GM19035 (cell line): ENCODE results near the gene RPS6KA1.
"Not testable (repeated sequence)": the region's sequence is repeated elsewhere in the genome, so short reads cannot be mapped to it uniquely, and the experiment has no call there.

Experiments used
- ATAC-seq: cut with Tn5 transposase; IDR thresholded peaks from one replicate; pipeline ENCODE4 v1.9.1; 2021; ENCODE audit not compliant: unreplicated experiment

Gene RPS6KA1

DNA sequence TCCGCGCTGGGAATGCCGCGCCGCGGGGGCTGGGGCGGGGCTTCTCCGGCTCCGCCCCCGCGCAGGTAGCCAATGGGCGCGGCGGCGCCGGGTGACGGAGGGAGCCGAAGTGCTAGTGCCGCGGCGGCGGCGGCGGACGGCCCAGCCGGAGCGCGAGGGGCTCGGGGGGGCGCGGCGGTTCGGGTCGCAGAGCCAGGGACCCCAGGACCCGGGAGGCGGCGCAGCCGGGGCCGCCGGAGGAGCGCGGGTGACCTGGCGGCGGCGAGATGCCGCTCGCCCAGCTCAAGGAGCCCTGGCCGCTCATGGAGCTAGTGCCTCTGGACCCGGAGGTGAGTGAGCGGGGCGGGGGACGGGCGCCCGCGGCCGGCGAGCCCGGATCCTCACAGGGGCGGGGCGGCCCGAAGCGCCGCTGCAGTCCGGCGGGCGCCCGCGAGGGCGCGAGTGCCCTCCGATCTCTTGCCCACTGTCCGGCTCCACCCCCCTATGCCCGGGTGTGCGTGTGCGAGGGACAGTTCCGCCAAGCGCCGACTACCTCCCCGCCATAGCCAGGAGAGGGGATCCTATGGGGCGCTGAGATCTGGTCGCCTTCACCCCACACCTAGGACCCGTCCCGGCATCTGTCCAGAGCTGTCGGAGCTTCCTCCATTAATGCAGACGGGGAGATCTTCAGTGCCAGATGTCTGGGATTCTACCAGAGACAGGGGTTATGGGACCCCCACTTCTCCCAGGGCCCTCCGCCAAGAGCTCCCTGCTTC is at the start of gene RPS6KA1:
Gene RPS6KA1 (plus strand): TSS at position 107 of the 755 bp plus-strand sequence. CDS start 160 bp downstream, at position 267.
- ATAC-seq: peak; percentile 86

DNA sequence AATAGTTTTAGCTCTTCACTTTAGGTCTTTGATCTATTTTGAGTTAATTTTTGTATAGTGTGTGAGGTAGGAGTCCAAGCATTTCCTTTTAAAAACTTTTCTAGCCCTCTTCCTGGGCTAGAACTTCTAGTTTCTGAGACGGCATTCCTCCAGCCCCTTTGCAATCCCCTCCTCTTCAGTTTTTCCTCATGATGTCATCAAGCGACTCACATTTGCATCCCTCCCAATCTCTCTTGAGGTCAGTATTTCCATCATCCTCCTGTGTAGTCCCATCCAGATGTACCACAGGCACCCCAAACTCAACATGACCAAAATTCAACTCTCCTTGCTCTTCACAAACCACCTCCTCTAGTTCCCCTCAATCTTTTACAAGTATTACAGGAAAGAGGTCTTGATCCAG is 46.6 kb upstream of the RPS6KA1 start:
- ATAC-seq: no peak

DNA sequence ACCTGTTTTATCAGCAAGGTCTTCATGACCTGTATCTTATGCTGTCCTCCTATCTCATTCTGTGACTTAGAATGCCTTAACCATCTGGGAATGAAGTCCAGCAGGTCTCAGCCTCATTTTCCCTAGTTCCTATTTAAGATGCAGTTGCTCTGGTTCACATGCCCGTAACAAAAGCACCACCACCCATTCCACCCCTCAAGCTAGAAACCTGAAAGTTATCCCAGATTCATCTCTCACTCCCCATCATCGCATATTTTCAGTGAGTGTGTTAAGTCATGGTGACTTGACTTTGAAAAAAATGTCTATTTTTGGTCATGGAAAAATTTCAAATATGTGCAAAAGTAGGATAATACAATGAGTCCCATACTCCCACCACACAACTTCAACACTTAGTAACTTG is 45.6 kb upstream of the RPS6KA1 start:
- no peak for ATAC-seq

DNA sequence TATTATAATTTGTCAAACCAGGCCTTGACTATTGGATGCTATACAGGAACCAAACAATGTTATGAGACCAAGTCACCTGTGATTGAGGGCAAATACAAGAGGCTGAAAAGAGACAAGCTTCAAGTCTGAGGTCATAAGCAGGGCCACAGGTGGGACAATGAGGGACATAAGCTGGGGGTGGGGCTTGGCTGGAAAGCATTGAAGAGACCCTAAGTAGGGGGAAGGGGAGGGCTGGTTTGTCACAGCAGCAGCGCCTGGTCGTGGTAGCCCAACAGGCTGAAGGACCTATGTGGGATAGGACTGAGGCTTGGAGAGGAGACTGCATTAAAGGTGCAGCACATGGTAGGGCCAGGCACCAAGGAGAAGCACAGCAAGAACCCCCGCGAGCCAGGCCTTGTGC is 39.4 kb upstream of the RPS6KA1 start:
- ATAC-seq: no peak

DNA sequence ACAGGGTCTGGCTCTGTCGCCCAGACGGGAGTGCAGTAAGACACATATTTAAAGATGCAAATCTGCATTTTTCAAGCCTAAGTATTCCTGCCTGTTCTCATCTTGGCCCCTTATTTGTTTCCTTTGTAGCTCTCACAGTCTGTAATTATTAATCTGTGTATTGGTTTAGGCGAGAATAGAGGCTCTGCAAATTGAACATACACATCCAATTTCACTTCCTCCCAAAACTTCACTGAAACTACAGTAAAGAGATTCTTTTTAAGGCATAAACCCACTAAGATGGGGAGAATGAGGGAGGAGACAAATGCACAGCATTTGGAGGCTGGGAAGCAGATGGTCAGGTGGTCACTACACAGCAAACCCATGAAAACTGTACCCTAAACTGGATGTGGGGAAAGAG is 36.3 kb upstream of the RPS6KA1 start:
- no peak for ATAC-seq

DNA sequence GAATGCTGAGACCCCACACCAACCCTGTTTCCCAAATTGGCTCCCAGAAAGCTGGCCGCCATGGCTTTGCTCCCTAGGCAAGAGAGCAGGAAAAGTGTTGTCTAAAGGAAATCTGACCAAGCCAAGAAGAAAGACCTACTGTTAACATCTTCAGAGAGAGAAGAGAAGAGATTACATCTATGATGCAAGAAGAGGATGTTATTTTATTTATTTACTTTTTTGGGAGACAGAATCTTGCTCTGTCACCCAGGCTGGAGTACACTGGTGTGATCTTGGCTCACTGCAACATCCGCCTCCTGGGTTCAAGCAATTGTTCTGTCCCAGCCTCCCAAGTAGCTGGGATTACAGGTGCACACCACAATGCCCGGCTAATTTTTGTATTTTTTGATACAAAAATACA is 35.6 kb upstream of the RPS6KA1 start:
- ATAC-seq: no peak

DNA sequence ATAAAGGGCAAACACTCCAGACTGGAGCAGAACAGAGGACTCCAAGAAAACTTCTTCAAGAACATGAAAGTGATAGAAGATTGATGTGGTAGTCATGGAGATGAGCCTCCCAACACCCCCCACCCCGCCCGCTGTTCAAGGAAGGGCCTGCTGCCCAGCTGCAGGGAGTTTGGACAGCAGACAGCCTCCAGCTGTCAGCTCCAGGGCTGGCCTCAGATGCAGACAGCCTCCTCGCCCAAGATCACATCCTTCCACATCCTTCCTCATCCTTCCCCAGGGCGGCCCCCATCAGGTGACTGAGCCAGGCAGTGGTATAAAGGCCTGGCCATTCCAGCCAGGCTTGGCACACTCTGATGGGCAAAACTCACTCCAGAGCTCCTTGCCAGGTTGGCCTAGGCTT is 32.7 kb upstream of the RPS6KA1 start:
- no peak for ATAC-seq

DNA sequence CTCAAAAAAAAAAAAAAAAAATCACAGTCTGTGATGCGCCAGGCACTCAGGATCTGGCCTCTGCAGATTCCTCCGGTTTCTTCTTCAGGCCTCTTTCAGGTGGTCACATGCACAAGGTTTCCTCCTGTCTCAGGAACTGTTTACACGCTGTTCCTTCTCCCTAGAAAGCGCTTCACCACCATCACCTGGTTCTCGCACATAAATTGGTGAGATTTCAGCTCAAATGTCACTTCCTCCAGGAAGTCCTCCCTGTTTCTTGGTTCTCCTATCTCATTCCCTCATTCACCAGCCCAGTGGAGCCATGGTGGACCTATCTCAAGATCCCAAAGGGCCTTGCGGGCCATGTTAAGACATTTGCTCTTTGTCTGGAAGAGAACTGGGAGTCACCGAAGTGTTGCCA is 30.7 kb upstream of the RPS6KA1 start:
- ATAC-seq: no peak

DNA sequence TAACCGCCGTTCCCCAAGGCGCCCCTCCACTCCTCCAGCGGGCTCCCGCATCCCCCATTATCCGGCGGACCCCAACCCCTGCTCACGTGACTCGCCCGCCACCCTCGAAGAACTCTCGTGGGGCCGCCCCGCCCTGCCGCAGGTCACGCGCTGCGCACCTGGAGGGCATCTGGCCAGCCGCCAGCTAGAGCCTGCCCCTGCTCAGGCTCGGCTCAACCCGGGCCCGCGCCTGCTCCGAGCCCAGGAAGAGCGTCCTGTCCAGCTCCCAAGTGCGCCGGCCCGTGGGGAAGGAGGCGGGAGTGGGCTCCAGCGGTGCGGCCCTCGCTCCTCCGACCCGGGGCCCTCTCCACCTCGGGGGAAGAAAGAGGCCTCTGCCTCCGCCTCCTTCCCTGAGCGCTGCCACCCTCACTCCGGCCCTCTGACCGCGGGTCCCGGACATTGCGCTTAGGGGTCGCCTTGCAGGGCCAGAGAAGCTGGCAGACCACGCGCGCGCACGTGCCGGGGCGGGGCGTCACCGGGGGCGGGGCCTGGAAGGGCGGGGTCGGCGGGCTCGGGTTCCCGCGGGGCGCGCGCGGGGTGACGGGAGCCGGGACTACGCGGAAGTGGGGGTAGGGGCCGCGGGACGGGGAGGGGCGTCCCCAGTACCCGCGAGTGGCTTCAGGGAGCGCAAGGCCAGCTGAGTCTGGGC is 28.9 kb upstream of the RPS6KA1 start:
- ATAC-seq: peak; percentile 61

DNA sequence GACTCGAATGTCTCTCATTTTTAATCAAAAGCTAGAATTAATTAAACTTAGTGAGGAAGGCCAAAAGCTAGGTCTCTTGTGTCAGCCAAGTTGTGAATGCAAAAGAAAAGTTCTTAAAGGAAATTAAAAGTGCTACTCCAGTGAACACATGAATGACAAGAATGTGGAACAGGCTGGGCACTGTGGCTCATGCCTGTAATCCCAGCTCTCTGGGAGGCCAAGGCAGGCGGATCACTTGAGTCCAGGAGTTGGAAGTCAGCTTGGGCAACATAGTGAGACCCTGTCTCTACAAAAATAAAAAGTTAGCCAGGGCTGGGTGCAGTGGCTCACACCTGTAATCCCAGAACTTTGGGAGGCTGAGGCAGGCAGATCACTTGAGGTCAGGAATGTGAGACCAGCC is 18.9 kb upstream of the RPS6KA1 start:
- not testable (repeated sequence) for ATAC-seq

DNA sequence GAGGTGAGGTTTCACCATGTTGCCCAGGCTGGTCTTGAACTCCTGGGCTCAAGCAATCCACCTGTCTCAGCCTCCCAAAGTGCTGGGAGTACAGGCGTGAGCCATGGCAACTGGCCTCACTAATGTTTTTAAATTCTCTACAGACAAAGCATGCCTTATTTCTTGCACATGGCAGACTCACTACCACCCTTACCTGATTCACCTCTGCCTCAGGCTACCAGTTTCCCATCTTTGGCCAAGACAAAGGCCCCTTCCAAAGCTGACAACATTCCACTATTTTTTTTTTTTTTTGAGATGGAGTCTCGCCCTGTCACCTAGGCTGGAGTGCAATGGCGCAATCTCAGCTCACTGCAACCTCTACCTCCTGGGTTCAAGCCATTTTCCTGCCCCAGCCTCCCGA is 13.7 kb upstream of the RPS6KA1 start:
- ATAC-seq: not testable (repeated sequence)

DNA sequence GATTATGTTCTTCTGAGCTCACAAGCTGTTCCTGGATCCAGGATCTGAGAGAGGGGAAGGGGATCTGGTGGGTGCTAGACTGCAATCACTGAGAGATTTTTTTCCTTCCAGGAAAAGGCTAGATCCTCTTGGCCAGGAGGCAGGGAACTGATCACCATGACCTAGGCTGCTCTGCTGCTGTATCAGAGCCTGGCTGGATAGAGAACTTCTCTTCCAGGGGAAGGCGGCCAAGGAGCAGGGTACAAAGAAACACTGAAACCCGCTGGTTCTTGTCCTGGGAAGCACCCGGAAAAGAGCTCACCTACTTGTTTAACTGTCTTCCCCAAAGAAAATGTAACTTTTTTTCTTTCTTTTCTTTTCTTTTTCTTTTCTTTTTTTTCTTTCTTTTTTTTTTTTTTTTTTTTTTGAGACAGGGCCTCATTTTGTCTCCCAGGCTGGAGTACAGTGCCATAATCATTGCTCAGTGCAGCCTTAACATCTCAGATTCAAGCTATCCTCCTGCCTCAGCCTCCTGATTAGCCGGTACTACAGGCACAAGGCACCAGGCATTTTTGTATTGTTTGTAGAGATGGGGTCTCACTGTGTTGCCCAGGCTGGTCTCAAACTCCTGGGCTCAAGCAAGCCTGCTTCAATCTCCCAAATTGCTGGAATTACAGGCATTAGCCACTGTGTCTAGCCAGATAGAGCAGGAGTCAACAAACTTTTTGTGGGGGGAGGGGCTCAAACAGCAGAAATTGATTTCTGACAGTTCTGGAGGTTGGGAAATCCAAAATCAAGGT is 12.4 kb upstream of the RPS6KA1 start:
- no peak for ATAC-seq

DNA sequence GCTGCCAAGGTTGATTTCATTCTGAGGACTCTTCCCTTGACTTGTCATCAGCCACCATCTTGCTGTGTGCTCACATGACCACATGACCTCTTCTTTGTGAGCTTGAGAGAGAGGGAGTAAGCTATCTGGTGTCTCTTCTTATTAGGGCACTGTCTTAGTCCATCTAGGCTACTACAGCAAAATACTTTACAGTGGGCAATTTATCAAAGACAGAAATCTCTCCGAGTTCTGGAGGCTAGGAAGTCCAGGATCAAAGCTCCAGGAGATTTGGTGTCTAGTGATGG is 11.9 kb upstream of the RPS6KA1 start:
- ATAC-seq: no peak

DNA sequence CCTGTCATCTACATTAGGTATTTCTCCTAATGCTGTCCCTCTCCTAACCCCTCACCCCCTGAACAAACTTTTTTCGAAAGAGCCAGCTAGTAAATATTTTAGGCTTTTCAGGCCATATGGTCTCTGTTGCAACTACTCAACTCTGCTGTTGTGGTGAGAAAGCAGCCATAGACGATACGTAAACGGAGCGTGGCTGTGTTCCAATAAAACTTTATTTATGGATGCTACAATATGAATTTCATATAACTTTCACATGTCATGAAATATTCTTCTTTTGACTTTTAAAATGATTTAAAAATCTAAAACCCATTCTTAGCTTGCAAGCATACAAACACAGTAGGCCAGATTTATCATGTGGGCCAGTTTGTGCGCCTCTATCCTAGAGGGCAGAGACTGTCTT is 11.2 kb upstream of the RPS6KA1 start:
- no peak for ATAC-seq

DNA sequence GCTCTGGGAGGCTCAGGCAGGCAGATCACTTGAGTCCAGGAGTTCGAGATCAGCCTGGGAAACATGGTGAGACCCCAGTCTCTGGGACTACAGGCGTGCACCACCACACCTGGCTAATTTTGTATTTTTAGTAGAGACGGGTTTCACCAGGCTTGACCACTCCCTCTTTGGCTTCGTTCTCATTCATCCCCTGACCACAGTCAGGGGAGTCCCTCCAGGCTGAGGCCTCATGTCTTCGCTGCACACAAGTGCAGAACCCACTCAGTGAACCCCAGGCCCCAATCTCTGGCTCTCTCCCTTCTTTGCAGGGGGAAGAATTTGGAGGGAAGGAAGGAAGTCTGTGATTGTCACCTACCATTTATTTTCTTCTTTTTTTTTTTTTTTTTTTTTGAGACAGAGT is 9.2 kb upstream of the RPS6KA1 start:
- no peak for ATAC-seq

DNA sequence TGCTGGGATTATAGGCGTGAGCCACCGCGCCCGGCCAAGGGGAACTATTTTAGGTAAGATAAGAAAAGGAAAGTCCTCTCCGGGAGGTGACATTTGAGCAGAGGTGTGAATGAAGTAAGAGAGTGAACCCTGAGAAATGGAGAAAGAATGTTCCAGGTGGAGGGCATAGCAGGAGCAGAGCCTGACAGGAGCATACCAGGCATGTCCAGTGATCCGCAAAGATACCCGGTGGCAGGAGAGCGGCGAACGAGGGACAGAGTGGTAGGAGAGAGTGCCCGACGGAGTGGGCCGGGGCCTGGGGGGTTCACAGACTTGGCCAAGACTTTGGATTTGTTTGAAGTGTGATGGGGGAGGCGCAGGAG is 7.9 kb upstream of the RPS6KA1 start:
- ATAC-seq: no peak

DNA sequence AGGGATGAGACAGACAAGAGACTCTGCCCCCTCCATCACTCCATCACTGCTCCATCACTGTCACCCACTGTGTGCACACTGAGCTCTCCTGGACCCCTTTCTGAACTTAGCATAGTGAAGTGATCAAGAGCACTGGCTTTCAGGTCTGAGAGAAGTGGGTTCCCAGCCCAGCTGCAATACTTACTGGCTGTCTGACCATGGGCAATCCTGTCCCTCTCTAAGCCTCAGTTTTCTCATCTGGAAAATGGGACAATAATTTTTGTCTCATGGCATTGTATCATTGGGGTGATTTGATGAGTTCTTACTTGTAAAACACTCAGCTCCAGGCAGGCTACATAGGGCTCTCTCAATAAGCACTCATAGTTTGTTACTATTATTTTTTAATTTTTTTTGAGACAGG is 7.5 kb upstream of the RPS6KA1 start:
- no peak for ATAC-seq

DNA sequence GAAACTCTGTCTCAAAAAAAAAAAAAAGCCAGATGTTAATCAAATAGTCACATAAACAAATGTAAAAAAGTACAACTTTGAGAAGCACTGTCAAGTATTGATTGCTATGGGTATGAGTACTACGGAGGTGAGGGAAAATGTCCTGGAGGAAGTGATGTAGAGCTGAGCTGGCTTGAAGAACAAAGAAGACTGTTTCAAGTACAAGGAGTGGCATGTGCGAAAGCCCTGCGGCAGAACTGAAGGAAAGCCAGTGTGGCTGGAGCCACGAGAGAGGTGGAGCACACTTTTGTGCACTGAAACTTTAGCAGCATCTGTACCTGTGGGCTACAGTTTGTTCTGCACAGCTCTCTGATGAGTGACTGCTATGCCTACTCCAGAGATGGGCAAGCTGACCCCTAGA is 5.4 kb upstream of the RPS6KA1 start:
- ATAC-seq: no peak

DNA sequence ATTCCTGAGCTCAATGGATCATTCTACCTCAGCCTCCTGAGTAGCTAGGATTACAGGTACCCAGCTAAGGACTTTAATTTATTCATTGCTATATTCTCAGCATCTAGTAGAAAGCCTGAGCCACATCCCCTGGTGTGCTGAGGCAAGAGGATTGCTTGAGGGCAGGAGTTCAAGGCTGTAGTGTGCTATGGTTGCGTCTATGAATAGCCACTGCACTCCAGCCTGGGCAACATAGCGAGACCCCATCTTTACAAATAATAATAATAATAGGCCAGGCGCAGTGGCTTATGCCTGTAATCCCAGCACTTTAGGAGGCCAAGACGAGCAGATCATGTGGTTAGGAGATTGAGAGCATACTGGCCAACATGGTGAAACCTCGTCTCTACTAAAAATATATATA is 3.3 kb upstream of the RPS6KA1 start:
- no peak for ATAC-seq

DNA sequence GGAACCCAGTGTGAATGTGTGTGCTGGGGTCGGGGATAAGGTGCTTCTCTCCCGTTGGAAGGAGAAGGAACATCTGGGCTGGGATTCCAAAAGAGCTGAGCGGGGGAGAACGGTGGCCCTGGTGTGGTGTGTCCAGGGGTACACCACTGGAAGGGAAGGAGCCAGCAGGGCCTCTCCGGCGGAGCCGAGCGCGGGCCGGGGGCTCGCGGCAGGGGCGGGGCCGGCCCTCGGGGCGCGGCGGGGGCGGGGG is 231 bp upstream of the RPS6KA1 start:
- ATAC-seq: no peak

DNA sequence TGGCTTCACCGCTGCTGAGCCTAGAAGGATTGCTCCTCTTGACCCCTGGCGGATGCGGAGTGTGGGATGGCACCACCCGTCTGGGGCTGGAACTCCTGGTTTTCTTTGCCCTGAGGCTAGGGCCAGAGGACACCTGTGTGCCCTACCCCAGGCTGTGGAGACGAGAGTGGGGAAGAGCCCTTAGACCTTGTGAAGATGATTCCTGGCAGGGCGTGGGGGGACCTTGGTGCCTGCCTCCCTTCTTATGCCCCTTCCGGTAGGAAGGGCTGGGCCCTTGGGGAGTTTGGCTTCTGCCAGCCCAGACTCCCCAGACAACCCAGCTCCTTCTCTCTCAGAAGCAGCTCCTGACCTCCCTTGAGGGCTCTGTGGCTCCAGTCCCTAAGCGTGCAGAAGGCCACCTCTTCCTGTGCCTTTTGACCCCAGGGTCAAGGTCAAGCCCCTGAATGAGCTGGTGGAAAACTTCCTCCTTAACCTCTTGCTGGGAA is 891 bp downstream of the RPS6KA1 start:
- no peak for ATAC-seq

DNA sequence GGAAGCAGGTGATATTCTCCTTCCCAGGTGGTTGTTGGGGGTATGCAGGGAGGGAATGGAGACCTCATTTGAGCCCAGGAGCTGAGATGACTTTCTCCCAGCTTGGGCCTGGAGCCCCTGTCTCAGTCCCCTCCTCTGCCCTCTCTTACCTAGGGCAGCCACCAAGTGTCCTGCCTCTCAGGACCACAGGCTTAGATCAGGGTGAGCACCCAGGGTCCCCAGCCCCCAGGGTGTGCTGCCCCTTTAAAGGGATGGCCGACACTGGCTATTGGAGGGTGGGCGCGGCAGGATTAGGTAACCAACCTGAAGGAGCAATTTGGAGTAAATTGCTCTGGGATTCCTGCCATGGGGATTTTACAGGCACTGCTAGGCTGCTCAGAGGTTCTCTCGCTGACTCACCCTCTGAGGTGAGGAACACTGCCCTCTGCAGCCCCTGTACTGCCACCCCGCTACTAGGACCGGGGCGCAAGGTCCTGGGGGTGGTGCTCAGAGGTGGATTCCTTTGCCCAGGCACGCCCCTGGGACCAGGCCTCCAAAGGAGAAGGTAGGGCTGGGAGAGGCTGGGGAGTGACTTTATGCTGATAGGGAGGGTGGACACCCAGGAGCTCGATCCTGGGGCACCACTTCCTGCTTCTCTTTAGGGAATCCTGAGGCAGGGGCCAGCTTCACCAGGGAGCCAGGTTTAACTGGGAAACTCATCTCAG is 1.5 kb downstream of the RPS6KA1 start:
- ATAC-seq: no peak
